Thyroid gland (tissue), 4 donors: Measurements from ENCODE around the gene DRG2. TPM values are rescaled to one million over a fixed set of nuclear protein-coding genes. Genes with fewer than 3 reads are reported as not detected.

ENCODE experiments used
- DNase-seq, 2 donors: peaks; one replicate each; pipeline ENCODE4 v3.0.0-alpha.2; 2019
- H3K27ac ChIP-seq, 3 donors: fragments of 200-600 bp; sonication (generic); 1 replicate in 2 of 3; 2 replicates in 1 of 3; pipeline ENCODE4 v1.5.1; 2016 to 2019; ENCODE audit warnings: mild to moderate bottlenecking in 1 of 3, moderate library complexity in 1 of 3
- H3K27me3 ChIP-seq: fragments of 200-600 bp; sonication (generic); one replicate; pipeline ENCODE4 v1.5.1; 2019
- H3K36me3 ChIP-seq, 2 donors: fragments of 200-600 bp; sonication (generic); one replicate each; pipeline ENCODE4 v1.5.1; 2016 to 2019
- H3K4me1 ChIP-seq, 2 donors: fragments of 200-600 bp; sonication (generic); one replicate each; pipeline ENCODE4 v1.5.1; 2017 to 2019
- H3K4me3 ChIP-seq, 3 donors: fragments of 200-600 bp; sonication (generic); replicated peaks in 1 of 3; 1 replicate in 2 of 3; 2 replicates in 1 of 3; pipeline ENCODE4 v1.5.1; 2016; ENCODE audit warnings: mild to moderate bottlenecking in 1 of 3
- H3K9me3 ChIP-seq: fragments of 200-600 bp; sonication (generic); one replicate; pipeline ENCODE4 v1.5.1; 2017
- POLR2A ChIP-seq, 2 donors: fragments of 450-650 bp; IDR thresholded peaks; one replicate each; pipeline ENCODE4 v1.6.1; 2017; ENCODE audit warnings: antibody characterized with exemption in 2 of 2, mild to moderate bottlenecking in 2 of 2, moderate library complexity in 1 of 2
- WGBS, 2 donors: methylation state at CpG; one replicate each; pipeline ENCODE4 v1.1.5; 2017; 5-methylcytosine and 5-hydroxymethylcytosine counted together
- intact Hi-C: fragments of 100-400 bp; cut with DNase I; formaldehyde crosslinking; loops from one replicate; pipeline ENCODE4 v1.15.1; 2023
- total RNA-seq, 4 donors: library from RNA; depleted of rRNA; stranded (reverse); fragments of >200 nt; gene quantifications; one replicate each; pipeline ENCODE4 v1.2.3, GENCODE V29; 2016
- TF ChIP-seq, protein P1 (sequence below), 6 experiments: fragments of 200-600 bp in 3 of 6; fragments of 450-650 bp in 3 of 6; sonication (generic) in 3 of 6; IDR thresholded peaks; one replicate each; pipeline ENCODE4 v1.5.1; 2016 to 2019; ENCODE audit warnings: antibody characterized with exemption in 6 of 6, mild to moderate bottlenecking in 2 of 6, inconsistent platforms in 1 of 6, moderate library complexity in 1 of 6

Gene DRG2
- total RNA-seq, 4 donors from 2014 or later, result 35.3 to 88.8 (median 59.2) TPM

- 100% methylated on average over 1 to 6 of the region's 10 CpGs for WGBS, 2 donors
These were observed 69.2 kb downstream of the DRG2 start for GRCh38 chr17:18156976-18157280.

More at GRCh38 chr17:18156976-18157280, 69.2 kb downstream of the DRG2 start:
- DNase-seq, result no peak
- Histone ChIP-seq H3K9me3 (no peaks in the 10 kb centered on the region), H3K4me3 (no peak overlapping the region), H3K4me1 (peaks cover 8 to 24% of the 10 kb centered on the region in 2 donors), H3K27ac (no peak overlapping the region), H3K27me3 (no peaks in the 10 kb centered on the region), H3K36me3 (no peaks in the 10 kb centered on the region)
- no peak for TF ChIP-seq POLR2A (IDR thresholded peaks at IDR 0.05)
- TF ChIP-seq, protein P1, sequence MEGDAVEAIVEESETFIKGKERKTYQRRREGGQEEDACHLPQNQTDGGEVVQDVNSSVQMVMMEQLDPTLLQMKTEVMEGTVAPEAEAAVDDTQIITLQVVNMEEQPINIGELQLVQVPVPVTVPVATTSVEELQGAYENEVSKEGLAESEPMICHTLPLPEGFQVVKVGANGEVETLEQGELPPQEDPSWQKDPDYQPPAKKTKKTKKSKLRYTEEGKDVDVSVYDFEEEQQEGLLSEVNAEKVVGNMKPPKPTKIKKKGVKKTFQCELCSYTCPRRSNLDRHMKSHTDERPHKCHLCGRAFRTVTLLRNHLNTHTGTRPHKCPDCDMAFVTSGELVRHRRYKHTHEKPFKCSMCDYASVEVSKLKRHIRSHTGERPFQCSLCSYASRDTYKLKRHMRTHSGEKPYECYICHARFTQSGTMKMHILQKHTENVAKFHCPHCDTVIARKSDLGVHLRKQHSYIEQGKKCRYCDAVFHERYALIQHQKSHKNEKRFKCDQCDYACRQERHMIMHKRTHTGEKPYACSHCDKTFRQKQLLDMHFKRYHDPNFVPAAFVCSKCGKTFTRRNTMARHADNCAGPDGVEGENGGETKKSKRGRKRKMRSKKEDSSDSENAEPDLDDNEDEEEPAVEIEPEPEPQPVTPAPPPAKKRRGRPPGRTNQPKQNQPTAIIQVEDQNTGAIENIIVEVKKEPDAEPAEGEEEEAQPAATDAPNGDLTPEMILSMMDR (IDR thresholded peaks at IDR 0.05), result no peak
- intact Hi-C loops, result no loop called here

Other genes with a start within 250 kb of the DRG2 start
- 100 to 1,000 TPM; 138 to 881 (median 257) TPM for gene TOM1L2, start 115.5 kb upstream of the DRG2 start, total RNA-seq
- gene DRC3, start 115.1 kb upstream of the DRG2 start, total RNA-seq, result 10 to 100 TPM; 18.5 to 28.7 (median 23.4) TPM
- gene ATPAF2, start 48.8 kb upstream of the DRG2 start, total RNA-seq, result 10 to 100 TPM; 28.1 to 40.1 (median 36.7) TPM
- 10 to 100 TPM; 12.6 to 16.8 (median 13.5) TPM for gene GID4, start 48.5 kb upstream of the DRG2 start, total RNA-seq
- gene MYO15A, start 20.8 kb downstream of the DRG2 start, total RNA-seq, result 1 to 10 TPM; 1.3 to 3.6 (median 1.7) TPM
- gene ALKBH5, start 95.9 kb downstream of the DRG2 start, total RNA-seq, result 100 to 1,000 TPM; 123 to 169 (median 159) TPM
- gene LLGL1, start 137.7 kb downstream of the DRG2 start, total RNA-seq, result 10 to 100 TPM; 14.5 to 19.4 (median 17.5) TPM
- gene FLII, start 170.8 kb downstream of the DRG2 start, total RNA-seq, result 100 to 1,000 TPM; 231 to 259 (median 241) TPM
- gene MIEF2, start 172.7 kb downstream of the DRG2 start, total RNA-seq, result 10 to 100 TPM; 25.7 to 47.0 (median 34.9) TPM
- 10 to 100 TPM; 31.3 to 34.5 (median 32.5) TPM for gene TOP3A, start 227.0 kb downstream of the DRG2 start, total RNA-seq
- gene SMCR8, start 227.3 kb downstream of the DRG2 start, total RNA-seq, result 10 to 100 TPM; 16.7 to 28.3 (median 19.6) TPM